BE2C (cell line): ENCODE results near the gene MYO18A.
A peak's percentile ranks its signal among the peaks of the same experiment; 100 is the strongest.

Experiments used
- DNase-seq: peaks from one replicate; pipeline ENCODE4 v3.0.0-alpha.2; 2020
- H3K27me3 ChIP-seq: fragments of 250-450 bp; sonication (Bioruptor Pico); 2 replicates; pipeline ENCODE4 v1.5.1; 2020; ENCODE audit warnings: mild to moderate bottlenecking
- H3K36me3 ChIP-seq: fragments of 250-450 bp; sonication (Bioruptor Pico); 2 replicates; pipeline ENCODE4 v1.5.1; 2020; ENCODE audit warnings: mild to moderate bottlenecking
- H3K4me1 ChIP-seq: fragments of 250-450 bp; sonication (Bioruptor Pico); 2 replicates; pipeline ENCODE4 v1.5.1; 2020
- H3K4me3 ChIP-seq: 2 replicates; pipeline ENCODE4 v1.5.1; 2011; ENCODE audit warnings: low read depth, low read length
- H3K9me3 ChIP-seq: fragments of 250-450 bp; sonication (Bioruptor Pico); 2 replicates; pipeline ENCODE4 v1.5.1; 2020
- CTCF ChIP-seq: IDR thresholded peaks from 2 replicates; pipeline ENCODE4 v1.5.1; 2012; ENCODE audit warnings: mild to moderate bottlenecking, low read depth, low read length

The MYO18A gene

GRCh38 chr17:29141514-29141876, 38.7 kb downstream of the MYO18A start:
- Histone ChIP-seq H3K27me3 (no peaks in the 10 kb centered on the region), H3K4me3 (no peak overlapping the region), H3K36me3 (no peaks in the 10 kb centered on the region), H3K9me3 (no peaks in the 10 kb centered on the region), H3K4me1 (peaks cover 19% of the 10 kb centered on the region)
- TF ChIP-seq CTCF = no peak
- peak; percentile 40 for DNase-seq

GRCh38 chr17:29140631-29141513, 39.3 kb downstream of the MYO18A start:
- Histone ChIP-seq H3K27me3 (no peaks in the 10 kb centered on the region), H3K4me3 (peak overlapping the region; percentile 26), H3K36me3 (no peaks in the 10 kb centered on the region), H3K4me1 (peaks cover 19% of the 10 kb centered on the region), H3K9me3 (no peaks in the 10 kb centered on the region)
- DNase-seq = peak; percentile 66
- TF ChIP-seq CTCF = no peak

- no peak for TF ChIP-seq CTCF
- Histone ChIP-seq H3K36me3 (no peaks in the 10 kb centered on the region), H3K4me1 (peaks cover 15% of the 10 kb centered on the region), H3K27me3 (no peaks in the 10 kb centered on the region), H3K9me3 (no peaks in the 10 kb centered on the region), H3K4me3 (peak overlapping the region; percentile 28; the same call in 1 of the 2 replicates)
- peak; percentile 72 for DNase-seq
These were observed 40.1 kb downstream of the MYO18A start for GRCh38 chr17:29140051-29140621.

GRCh38 chr17:29138971-29139691, 41.1 kb downstream of the MYO18A start:
- H3K9me3 ChIP-seq = no peaks in the 10 kb centered on the region
- H3K4me1 ChIP-seq = peaks cover 13% of the 10 kb centered on the region
- H3K27me3 ChIP-seq = no peaks in the 10 kb centered on the region
- H3K36me3 ChIP-seq = no peaks in the 10 kb centered on the region
- no peak overlapping the region for H3K4me3 ChIP-seq
- no peak for TF ChIP-seq CTCF
- DNase-seq = peak; percentile 45

- no peaks in the 10 kb centered on the region for H3K36me3 ChIP-seq
- no peak for TF ChIP-seq CTCF
- no peaks in the 10 kb centered on the region for H3K27me3 ChIP-seq
- no peak overlapping the region for H3K4me3 ChIP-seq
- H3K4me1 ChIP-seq = peaks cover 13% of the 10 kb centered on the region
- H3K9me3 ChIP-seq = no peaks in the 10 kb centered on the region
- no peak for DNase-seq
These were observed 41.8 kb downstream of the MYO18A start for GRCh38 chr17:29138184-29138955.
